Esophagus muscularis mucosa (tissue), 4 donors: Measurements from ENCODE around the gene MUSTN1. TPM values are rescaled to one million over a fixed set of nuclear protein-coding genes. Genes with fewer than 3 reads are reported as not detected.

Experiments used
- DNase-seq: peaks from one replicate; pipeline ENCODE4 v3.0.0-alpha.2; 2017; ENCODE audit errors: extremely low spot score
- H3K27ac ChIP-seq, 4 donors: fragments of 200-600 bp; sonication (generic); replicated peaks in 1 of 4; 1 replicate in 3 of 4; 2 replicates in 1 of 4; pipeline ENCODE4 v1.5.1; 2016 to 2019; ENCODE audit warnings: mild to moderate bottlenecking in 1 of 4
- H3K27me3 ChIP-seq, 4 donors: fragments of 200-600 bp; sonication (generic); one replicate each; pipeline versions ENCODE4 v1.5.1 to v1.6.0; 2016 to 2019
- H3K36me3 ChIP-seq, 4 donors: fragments of 200-600 bp; sonication (generic); one replicate each; pipeline ENCODE4 v1.5.1; 2016 to 2019
- H3K4me1 ChIP-seq, 4 donors: fragments of 200-600 bp; sonication (generic); one replicate each; pipeline ENCODE4 v1.5.1; 2016 to 2019
- H3K4me3 ChIP-seq, 4 donors: fragments of 200-600 bp; sonication (generic); 1 replicate in 2 of 4; 2 replicates in 2 of 4; pipeline ENCODE4 v1.5.1; 2016 to 2019; ENCODE audit warnings: mild to moderate bottlenecking in 4 of 4, moderate library complexity in 1 of 4
- H3K9me3 ChIP-seq, 4 donors: fragments of 200-600 bp; sonication (generic); 1 replicate in 3 of 4; 2 replicates in 1 of 4; pipeline ENCODE4 v1.5.1; 2016 to 2019
- CTCF ChIP-seq, 3 experiments: fragments of 200-600 bp in 2 of 3; fragments of 450-650 bp in 1 of 3; sonication (generic) in 2 of 3; IDR thresholded peaks; one replicate each; pipeline ENCODE4 v1.5.1; 2017 to 2019; ENCODE audit warnings: antibody characterized with exemption in 3 of 3, mild to moderate bottlenecking in 2 of 3, moderate library complexity in 1 of 3
- EP300 ChIP-seq: sonication (generic); formaldehyde crosslinking; IDR thresholded peaks from one replicate; pipeline ENCODE4 v1.6.1; 2017; ENCODE audit warnings: antibody characterized with exemption
- POLR2A ChIP-seq: fragments of 450-650 bp; IDR thresholded peaks from one replicate; pipeline ENCODE4 v1.6.1; 2017; ENCODE audit warnings: antibody characterized with exemption, moderate library complexity, mild to moderate bottlenecking, low read depth
- POLR2AphosphoS5 ChIP-seq, 2 donors: sonication (generic); formaldehyde crosslinking; IDR thresholded peaks; one replicate each; pipeline ENCODE4 v1.6.1; 2017; ENCODE audit warnings: antibody characterized with exemption in 2 of 2
- WGBS: methylation state at CpG from one replicate; pipeline ENCODE4 v1.1.5; 2018; 5-methylcytosine and 5-hydroxymethylcytosine counted together
- intact Hi-C: fragments of 100-400 bp; cut with DNase I; formaldehyde crosslinking; loops from one replicate; pipeline ENCODE4 v1.15.1; 2023
- total RNA-seq, 4 donors: library from RNA; depleted of rRNA; stranded (reverse); fragments of >200 nt; gene quantifications; one replicate each; pipeline versions ENCODE4 v1.1.0 to v1.2.1, GENCODE V29; 2016

Gene MUSTN1
- total RNA-seq, 4 donors from 2014 or later: 6.6 to 17.7 (median 12.5) TPM

DNA sequence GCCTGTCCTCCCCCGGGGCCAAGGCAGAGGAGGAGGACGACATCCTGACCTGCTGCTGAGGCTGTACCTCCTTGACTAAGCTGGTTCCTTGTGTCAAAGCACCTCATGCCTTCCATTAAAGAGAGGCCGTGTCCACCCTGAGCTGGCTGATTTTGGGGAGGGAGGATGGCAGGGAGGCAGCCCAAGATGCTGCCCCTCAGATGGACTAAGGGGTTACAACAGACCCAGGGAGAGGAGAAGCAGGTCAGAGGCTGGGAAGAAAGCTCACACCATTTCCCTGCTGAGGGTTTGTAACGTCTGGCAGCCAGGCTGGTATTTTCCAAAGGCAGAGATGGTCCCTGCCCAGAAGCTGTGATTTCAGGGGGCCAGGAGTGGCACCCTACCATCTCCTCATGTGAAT is 42.9 kb downstream of the MUSTN1 start:
- DNase-seq: no peak
- H3K27me3 ChIP-seq: no peaks in the 10 kb centered on the region
- intact Hi-C loops: no loop called here
- H3K36me3 ChIP-seq: no peaks in the 10 kb centered on the region
- 78% methylated on average over 3 of the region's 4 CpGs for WGBS
- H3K9me3 ChIP-seq: no peaks in the 10 kb centered on the region
- no peaks in the 10 kb centered on the region for H3K4me1 ChIP-seq
- no peak overlapping the region for H3K4me3 ChIP-seq
- TF ChIP-seq POLR2AphosphoS5 (IDR thresholded peaks at IDR 0.05) (no peak), POLR2A (no peak), EP300 (no peak), CTCF (IDR thresholded peaks at IDR 0.05) (no peak)
- no peak overlapping the region for H3K27ac ChIP-seq

DNA sequence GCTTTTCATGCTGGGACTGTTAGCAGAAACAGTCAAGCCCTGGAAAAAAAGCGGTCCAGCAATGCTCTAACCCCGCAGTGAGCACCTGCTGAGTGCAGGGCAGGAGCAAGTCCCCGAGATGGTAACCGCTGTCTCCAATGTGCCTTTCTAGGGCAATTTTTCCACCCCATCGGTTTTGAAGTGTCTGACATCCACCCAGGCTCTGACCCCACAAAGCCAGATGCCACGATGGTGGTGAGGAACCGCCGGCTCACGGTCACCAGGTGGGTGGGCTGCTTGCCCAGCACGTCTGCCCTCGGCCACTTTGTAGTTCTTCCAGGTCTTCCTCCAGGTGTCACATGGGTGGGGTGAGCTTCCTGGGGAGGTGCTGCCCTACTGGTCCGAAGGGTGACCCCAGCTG is 43.5 kb downstream of the MUSTN1 start:
- H3K36me3 ChIP-seq: no peaks in the 10 kb centered on the region
- no peaks in the 10 kb centered on the region for H3K4me1 ChIP-seq
- intact Hi-C loops: no loop called here
- 82% methylated on average over 6 of the region's 12 CpGs for WGBS
- no peaks in the 10 kb centered on the region for H3K27me3 ChIP-seq
- no peaks in the 10 kb centered on the region for H3K9me3 ChIP-seq
- no peak overlapping the region for H3K27ac ChIP-seq
- TF ChIP-seq EP300: no peak
- no peak for TF ChIP-seq CTCF (IDR thresholded peaks at IDR 0.05)
- TF ChIP-seq POLR2AphosphoS5 (IDR thresholded peaks at IDR 0.05): no peak
- no peak for TF ChIP-seq POLR2A
- no peak for DNase-seq
- no peak overlapping the region for H3K4me3 ChIP-seq

GRCh38 chr3:52790741-52791140 is 44.1 kb downstream of the MUSTN1 start:
- DNase-seq: no peak
- TF ChIP-seq POLR2AphosphoS5 (IDR thresholded peaks at IDR 0.05): no peak
- no peak for TF ChIP-seq POLR2A
- TF ChIP-seq EP300: no peak
- no peak for TF ChIP-seq CTCF (IDR thresholded peaks at IDR 0.05)
- WGBS: 92% methylated on average over 11 of the region's 13 CpGs
- H3K36me3 ChIP-seq: no peaks in the 10 kb centered on the region
- H3K9me3 ChIP-seq: no peaks in the 10 kb centered on the region
- H3K4me1 ChIP-seq: no peaks in the 10 kb centered on the region
- no peak overlapping the region for H3K27ac ChIP-seq
- intact Hi-C loops: no loop called here
- no peaks in the 10 kb centered on the region for H3K27me3 ChIP-seq
- no peak overlapping the region for H3K4me3 ChIP-seq

- DNase-seq: no peak
- Histone ChIP-seq H3K36me3 (no peaks in the 10 kb centered on the region), H3K27ac (no peak overlapping the region), H3K9me3 (no peaks in the 10 kb centered on the region), H3K4me3 (no peak overlapping the region), H3K4me1 (no peaks in the 10 kb centered on the region), H3K27me3 (no peaks in the 10 kb centered on the region)
- intact Hi-C loops: no loop called here
- TF ChIP-seq EP300 (no peak), POLR2A (no peak), CTCF (IDR thresholded peaks at IDR 0.05) (no peak), POLR2AphosphoS5 (IDR thresholded peaks at IDR 0.05) (no peak)
- WGBS: 86% methylated on average over 7 of the region's 7 CpGs
These were observed 44.5 kb downstream of the MUSTN1 start for GRCh38 chr3:52790337-52790736.

DNA sequence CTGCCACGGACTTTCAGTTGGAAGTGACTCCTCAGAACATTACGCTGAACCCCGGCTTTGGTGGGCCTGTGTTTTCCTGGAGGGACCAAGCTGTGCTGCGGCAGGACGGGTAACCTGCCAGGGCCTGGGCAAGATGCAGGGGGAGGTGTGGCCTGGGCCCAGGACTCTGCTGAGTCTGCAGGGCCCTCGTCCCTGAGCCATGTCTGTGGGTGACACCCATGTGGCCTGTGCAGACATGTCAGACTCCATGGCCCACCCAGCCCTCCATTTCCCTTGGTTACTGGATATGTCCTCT is 45.1 kb downstream of the MUSTN1 start:
- Histone ChIP-seq H3K9me3 (no peaks in the 10 kb centered on the region), H3K4me1 (no peaks in the 10 kb centered on the region), H3K36me3 (no peaks in the 10 kb centered on the region), H3K4me3 (no peak overlapping the region), H3K27me3 (no peaks in the 10 kb centered on the region), H3K27ac (no peak overlapping the region)
- intact Hi-C loops: no loop called here
- TF ChIP-seq CTCF (IDR thresholded peaks at IDR 0.05): no peak
- TF ChIP-seq EP300: no peak
- no peak for TF ChIP-seq POLR2AphosphoS5 (IDR thresholded peaks at IDR 0.05)
- no peak for TF ChIP-seq POLR2A
- 91% methylated on average over 4 of the region's 6 CpGs for WGBS
- DNase-seq: no peak
